ENCODE measurements around the gene TCERG1L.

GRCh38 chr10:131200856-131201470 lies 110.6 kb downstream of the TCERG1L start:
- TF ChIP-seq POLR2AphosphoS5 (IDR thresholded peaks at IDR 0.05; ENCODE audit: insufficient read depth in 1 of 2, low read depth in 1 of 2) (no peak), CTCF (IDR thresholded peaks at IDR 0.05) (no peak), POLR2A (IDR thresholded peaks at IDR 0.05) (no peak)
